ENCODE data around the gene GNAI2.
A peak's percentile ranks its signal among the peaks of the same experiment; 100 is the strongest.

GNAI2 gene

DNA sequence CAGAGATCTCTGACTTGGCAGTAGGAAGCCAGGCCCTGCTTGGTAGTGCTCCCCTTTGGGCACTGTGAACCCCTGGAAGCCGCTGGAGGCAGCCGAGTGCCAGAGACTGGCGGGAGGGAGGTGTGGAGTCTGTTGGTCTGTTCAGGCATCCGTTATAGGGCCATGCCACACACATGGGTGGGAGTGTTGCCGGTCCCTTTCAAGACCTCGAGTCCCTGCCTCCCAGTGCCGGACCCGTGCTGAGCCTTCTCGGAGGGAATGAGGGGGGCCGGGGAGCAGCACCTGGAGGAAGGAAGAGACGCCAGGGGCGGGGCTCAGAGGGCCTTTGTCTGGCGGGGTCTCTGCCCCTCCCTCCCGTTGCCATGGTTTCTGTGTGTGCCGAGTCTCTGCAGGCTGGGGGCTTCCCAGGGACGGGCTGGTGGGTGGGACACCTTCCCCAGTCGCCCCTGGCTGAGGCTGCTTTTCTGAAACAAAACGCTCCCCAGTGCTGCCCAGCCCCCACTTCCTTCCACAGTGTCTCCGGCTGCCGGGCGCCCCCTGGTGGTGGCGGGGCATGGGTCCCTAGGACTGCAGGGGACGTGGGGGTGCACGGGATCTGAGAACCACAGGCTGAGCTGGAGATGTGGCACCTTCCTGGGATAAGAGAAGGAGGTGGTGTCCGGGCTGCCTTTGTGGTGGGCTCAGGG, 10.0 kb downstream of the GNAI2 start:
- H2AFZ ChIP-seq (ENCODE audit: low read length) = no peak overlapping the region
- peaks cover 96% of the 10 kb centered on the region for H3K79me2 ChIP-seq (ENCODE audit: insufficient read depth, low read length)
- peaks cover 3% of the 10 kb centered on the region; the same call in 1 of the 2 replicates for H3F3A ChIP-seq (ENCODE audit: low read depth)
- TF ChIP-seq, protein P1, sequence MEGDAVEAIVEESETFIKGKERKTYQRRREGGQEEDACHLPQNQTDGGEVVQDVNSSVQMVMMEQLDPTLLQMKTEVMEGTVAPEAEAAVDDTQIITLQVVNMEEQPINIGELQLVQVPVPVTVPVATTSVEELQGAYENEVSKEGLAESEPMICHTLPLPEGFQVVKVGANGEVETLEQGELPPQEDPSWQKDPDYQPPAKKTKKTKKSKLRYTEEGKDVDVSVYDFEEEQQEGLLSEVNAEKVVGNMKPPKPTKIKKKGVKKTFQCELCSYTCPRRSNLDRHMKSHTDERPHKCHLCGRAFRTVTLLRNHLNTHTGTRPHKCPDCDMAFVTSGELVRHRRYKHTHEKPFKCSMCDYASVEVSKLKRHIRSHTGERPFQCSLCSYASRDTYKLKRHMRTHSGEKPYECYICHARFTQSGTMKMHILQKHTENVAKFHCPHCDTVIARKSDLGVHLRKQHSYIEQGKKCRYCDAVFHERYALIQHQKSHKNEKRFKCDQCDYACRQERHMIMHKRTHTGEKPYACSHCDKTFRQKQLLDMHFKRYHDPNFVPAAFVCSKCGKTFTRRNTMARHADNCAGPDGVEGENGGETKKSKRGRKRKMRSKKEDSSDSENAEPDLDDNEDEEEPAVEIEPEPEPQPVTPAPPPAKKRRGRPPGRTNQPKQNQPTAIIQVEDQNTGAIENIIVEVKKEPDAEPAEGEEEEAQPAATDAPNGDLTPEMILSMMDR (conservative IDR thresholded peaks at IDR 0.05; ENCODE audit: low read length) = peak; percentile 93
- no peak for TF ChIP-seq EZH2phosphoT487 (IDR thresholded peaks at IDR 0.05; ENCODE audit: borderline replicate concordance)
- peaks cover 42% of the 10 kb centered on the region for H3K4me1 ChIP-seq (ENCODE audit: insufficient read depth, low read length, poor library complexity, severe bottlenecking)
- H3K9me2 ChIP-seq (replicated peaks; ENCODE audit: low read depth, low read length) = no peaks in the 10 kb centered on the region
- peaks cover 38% of the 10 kb centered on the region; the same call in 1 of the 2 replicates for H3K36me3 ChIP-seq (ENCODE audit: insufficient read depth, low read length)
- no peaks in the 10 kb centered on the region for H3K9me3 ChIP-seq (ENCODE audit: insufficient read depth, low read depth, low read length)
- H3K4me2 ChIP-seq (ENCODE audit: low read depth, low read length, poor library complexity, severe bottlenecking) = peak overlapping the region; percentile 86
- peaks cover 95% of the 10 kb centered on the region for H4K20me1 ChIP-seq (ENCODE audit: insufficient read depth, low read length, poor library complexity, severe bottlenecking)
- no peaks in the 10 kb centered on the region for H3K27me3 ChIP-seq (ENCODE audit: insufficient read depth, low read length, poor library complexity, severe bottlenecking)
- peak overlapping the region; percentile 66 for H3K9ac ChIP-seq (ENCODE audit: low read depth, low read length, poor library complexity, severe bottlenecking)
- H3K4me3 ChIP-seq (ENCODE audit: low read length, poor library complexity, severe bottlenecking) = peak overlapping the region; percentile 75

DNA sequence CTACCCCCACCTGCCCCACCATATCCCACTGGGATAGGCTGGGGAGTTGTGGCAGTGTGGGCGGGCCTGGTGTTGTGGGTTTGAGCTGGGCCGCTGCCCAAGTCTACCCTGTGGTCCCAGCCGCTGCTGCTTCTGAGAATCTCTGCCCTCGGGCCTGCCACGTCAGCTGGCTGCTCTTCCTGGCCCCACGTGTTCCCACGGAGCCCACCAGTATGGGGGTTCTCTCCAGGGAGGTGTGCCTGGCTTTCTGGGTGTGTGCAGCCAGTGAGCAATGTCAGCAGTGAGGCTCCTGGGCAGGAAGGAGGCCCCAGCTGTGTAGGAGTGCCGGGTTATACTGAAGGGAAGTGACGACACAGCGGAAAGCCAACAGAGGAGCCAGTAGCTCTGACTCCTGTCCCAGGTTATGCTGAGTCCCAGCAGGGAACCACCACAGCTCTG, 10.5 kb downstream of the GNAI2 start:
- Histone ChIP-seq H3K27me3 (ENCODE audit: insufficient read depth, low read length, poor library complexity, severe bottlenecking) (no peaks in the 10 kb centered on the region), H3K4me2 (ENCODE audit: low read depth, low read length, poor library complexity, severe bottlenecking) (peak overlapping the region; percentile 86), H2AFZ (ENCODE audit: low read length) (no peak overlapping the region), H3K9ac (ENCODE audit: low read depth, low read length, poor library complexity, severe bottlenecking) (peak overlapping the region; percentile 66), H4K20me1 (ENCODE audit: insufficient read depth, low read length, poor library complexity, severe bottlenecking) (peaks cover 95% of the 10 kb centered on the region), H3K4me1 (ENCODE audit: insufficient read depth, low read length, poor library complexity, severe bottlenecking) (peaks cover 42% of the 10 kb centered on the region), H3K4me3 (ENCODE audit: low read length, poor library complexity, severe bottlenecking) (peak overlapping the region; percentile 75), H3F3A (ENCODE audit: low read depth) (peaks cover 3% of the 10 kb centered on the region; the same call in 1 of the 2 replicates), H3K36me3 (ENCODE audit: insufficient read depth, low read length) (peaks cover 43% of the 10 kb centered on the region; the same call in 1 of the 2 replicates), H3K9me2 (replicated peaks; ENCODE audit: low read depth, low read length) (no peaks in the 10 kb centered on the region), H3K79me2 (ENCODE audit: insufficient read depth, low read length) (peaks cover 96% of the 10 kb centered on the region), H3K9me3 (ENCODE audit: insufficient read depth, low read depth, low read length) (no peaks in the 10 kb centered on the region)
- TF ChIP-seq, protein P1 (conservative IDR thresholded peaks at IDR 0.05; ENCODE audit: low read length) = no peak
- TF ChIP-seq EZH2phosphoT487 (IDR thresholded peaks at IDR 0.05; ENCODE audit: borderline replicate concordance) = no peak

DNA sequence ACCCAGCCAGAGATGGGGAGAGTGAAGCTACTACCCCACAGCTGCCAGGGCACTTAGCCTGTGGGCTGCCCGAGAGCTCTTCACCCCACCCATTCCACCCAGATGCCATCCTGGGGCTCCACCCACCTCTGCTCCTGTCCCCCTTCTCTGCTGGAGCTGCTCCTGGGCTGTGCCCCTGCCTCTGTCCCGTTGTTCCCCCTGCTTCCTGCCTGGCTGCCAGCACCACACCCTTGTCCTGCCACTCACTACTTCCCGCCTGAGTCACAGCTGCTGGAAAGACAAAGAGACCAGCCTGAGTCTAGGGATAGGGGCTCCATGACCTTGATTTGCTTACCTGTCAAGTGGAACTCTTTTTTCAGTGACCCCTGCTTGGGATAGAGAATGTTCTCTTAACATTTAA, 12.4 kb downstream of the GNAI2 start:
- Histone ChIP-seq H3K9me3 (ENCODE audit: insufficient read depth, low read depth, low read length) (no peaks in the 10 kb centered on the region), H3K4me1 (ENCODE audit: insufficient read depth, low read length, poor library complexity, severe bottlenecking) (peaks cover 23% of the 10 kb centered on the region), H3K27me3 (ENCODE audit: insufficient read depth, low read length, poor library complexity, severe bottlenecking) (no peaks in the 10 kb centered on the region), H3K36me3 (ENCODE audit: insufficient read depth, low read length) (peaks cover 60% of the 10 kb centered on the region; the same call in 1 of the 2 replicates), H3K4me3 (ENCODE audit: low read length, poor library complexity, severe bottlenecking) (no peak overlapping the region), H2AFZ (ENCODE audit: low read length) (no peak overlapping the region), H4K20me1 (ENCODE audit: insufficient read depth, low read length, poor library complexity, severe bottlenecking) (peaks cover 85% of the 10 kb centered on the region), H3K9me2 (replicated peaks; ENCODE audit: low read depth, low read length) (no peaks in the 10 kb centered on the region), H3K79me2 (ENCODE audit: insufficient read depth, low read length) (peaks cover 94% of the 10 kb centered on the region), H3F3A (ENCODE audit: low read depth) (peaks cover 3% of the 10 kb centered on the region; the same call in 1 of the 2 replicates), H3K4me2 (ENCODE audit: low read depth, low read length, poor library complexity, severe bottlenecking) (no peak overlapping the region), H3K9ac (ENCODE audit: low read depth, low read length, poor library complexity, severe bottlenecking) (no peak overlapping the region)
- no peak for TF ChIP-seq EZH2phosphoT487 (IDR thresholded peaks at IDR 0.05; ENCODE audit: borderline replicate concordance)
- TF ChIP-seq, protein P1 (conservative IDR thresholded peaks at IDR 0.05; ENCODE audit: low read length) = no peak
